Inflammatory macrophage treated with lipopolysaccharide for 4 hours (primary cell): ENCODE measurements around the gene UMAD1.
"Not testable (repeated sequence)": the region's sequence is repeated elsewhere in the genome, so short reads cannot be mapped to it uniquely, and the experiment has no call there.

Experiments used
- DNase-seq: peaks from one replicate; pipeline ENCODE4 v3.0.0-alpha.2; 2020

The UMAD1 gene

GRCh38 chr7:7653593-7654187 is 13.1 kb downstream of the UMAD1 start:
- DNase-seq: peak; percentile 21

- no peak for DNase-seq
Measured at GRCh38 chr7:7654964-7655715, 14.6 kb downstream of the UMAD1 start.

GRCh38 chr7:7656459-7656858 is 15.9 kb downstream of the UMAD1 start:
- not testable (repeated sequence) for DNase-seq

GRCh38 chr7:7662527-7662926 is 22.0 kb downstream of the UMAD1 start:
- no peak for DNase-seq

GRCh38 chr7:7664291-7664690 is 23.7 kb downstream of the UMAD1 start:
- DNase-seq: no peak

GRCh38 chr7:7665031-7665430 is 24.5 kb downstream of the UMAD1 start:
- DNase-seq: no peak

GRCh38 chr7:7667187-7667586 is 26.6 kb downstream of the UMAD1 start:
- no peak for DNase-seq

GRCh38 chr7:7668706-7669105 is 28.2 kb downstream of the UMAD1 start:
- peak; percentile 73 for DNase-seq

- no peak for DNase-seq
Measured at GRCh38 chr7:7670490-7670889, 29.9 kb downstream of the UMAD1 start.

- DNase-seq: peak; percentile 51
Measured at GRCh38 chr7:7671361-7671760, 30.8 kb downstream of the UMAD1 start.

GRCh38 chr7:7672545-7673239 is 32.1 kb downstream of the UMAD1 start:
- no peak for DNase-seq

- DNase-seq: no peak
Measured at GRCh38 chr7:7673240-7673550, 32.6 kb downstream of the UMAD1 start.

- DNase-seq: no peak
Measured at GRCh38 chr7:7675686-7676085, 35.1 kb downstream of the UMAD1 start.

GRCh38 chr7:7679640-7680039 is 39.1 kb downstream of the UMAD1 start:
- DNase-seq: not testable (repeated sequence)

- peak; percentile 57 for DNase-seq
Measured at GRCh38 chr7:7681191-7681935, 40.8 kb downstream of the UMAD1 start.

GRCh38 chr7:7681936-7682329 is 41.4 kb downstream of the UMAD1 start:
- DNase-seq: no peak

GRCh38 chr7:7682861-7683260 is 42.3 kb downstream of the UMAD1 start:
- DNase-seq: no peak

- no peak for DNase-seq
Measured at GRCh38 chr7:7686811-7687508, 46.4 kb downstream of the UMAD1 start.

GRCh38 chr7:7687800-7688199 is 47.2 kb downstream of the UMAD1 start:
- no peak for DNase-seq

- DNase-seq: no peak
Measured at GRCh38 chr7:7688310-7688709, 47.8 kb downstream of the UMAD1 start.

GRCh38 chr7:7688956-7689355 is 48.4 kb downstream of the UMAD1 start:
- no peak for DNase-seq

GRCh38 chr7:7693881-7694280 is 53.3 kb downstream of the UMAD1 start:
- no peak for DNase-seq

GRCh38 chr7:7694542-7694941 is 54.0 kb downstream of the UMAD1 start:
- no peak for DNase-seq
